IPS-NIHi7 (cell line): Measurements from ENCODE around the gene SPTBN4.
"Not testable (repeated sequence)": the region's sequence is repeated elsewhere in the genome, so short reads cannot be mapped to it uniquely, and the experiment has no call there.

Source experiments
- DNase-seq: peaks from one replicate; pipeline ENCODE4 v3.0.0; 2012; ENCODE audit warnings: mixed read lengths; ENCODE audit errors: extremely low spot score

Gene SPTBN4

DNA sequence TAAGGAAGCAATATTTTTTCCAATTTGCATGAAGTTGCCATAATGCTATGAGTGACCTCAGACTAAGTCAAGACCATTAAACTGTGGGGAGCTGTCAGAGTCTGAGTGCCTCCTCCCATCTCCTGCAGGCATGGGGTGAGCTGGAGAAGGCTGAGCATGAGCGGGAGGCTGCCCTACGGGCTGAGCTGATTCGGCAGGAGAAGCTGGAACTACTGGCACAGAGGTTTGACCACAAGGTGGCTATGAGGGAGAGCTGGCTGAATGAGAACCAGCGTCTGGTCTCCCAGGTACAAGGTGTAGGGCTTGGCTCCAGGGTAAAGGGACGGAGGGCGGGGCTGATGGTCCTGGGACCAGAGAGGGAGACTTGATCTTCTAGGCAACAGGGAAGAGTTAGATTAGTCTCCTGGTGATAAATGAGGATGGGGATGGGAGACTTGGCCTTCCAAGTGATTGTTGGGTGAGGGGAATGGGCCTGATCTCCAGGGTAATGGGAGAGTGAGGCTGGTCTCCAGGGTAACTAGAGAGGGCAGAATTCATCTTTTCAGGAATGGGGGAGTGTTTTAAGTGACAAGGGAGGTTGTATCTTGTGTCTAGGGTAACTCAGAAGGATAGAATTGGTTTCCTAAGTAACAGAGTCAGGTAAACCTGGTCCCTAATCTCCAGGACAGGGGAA lies 36.0 kb downstream of the SPTBN4 start:
- peak; percentile 63 for DNase-seq

GRCh38 chr19:40503320-40503695 lies 36.5 kb downstream of the SPTBN4 start:
- DNase-seq, result no peak

GRCh38 chr19:40506099-40506498 lies 39.3 kb downstream of the SPTBN4 start:
- no peak for DNase-seq

DNA sequence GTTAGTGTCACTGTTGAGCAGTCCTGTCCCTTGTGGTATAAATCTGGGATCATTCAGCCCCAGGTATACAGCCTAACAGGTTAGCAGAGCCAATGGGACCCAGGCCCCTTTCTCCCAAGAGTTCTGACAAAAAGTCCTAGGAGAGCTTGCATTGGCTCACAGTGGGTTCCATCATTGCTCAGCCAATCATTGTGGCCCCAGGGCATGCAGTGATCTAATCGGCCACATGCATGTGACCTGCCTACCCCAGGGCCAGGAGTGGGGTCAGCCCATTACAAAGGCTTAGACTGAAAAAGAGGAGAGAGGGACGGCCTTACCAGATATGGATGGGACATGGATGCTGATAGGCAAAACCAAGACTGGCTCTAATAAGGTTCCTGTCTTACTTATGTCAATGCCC lies 41.1 kb downstream of the SPTBN4 start:
- DNase-seq, result no peak

- DNase-seq, result no peak
Observed at GRCh38 chr19:40508739-40509260, 42.0 kb downstream of the SPTBN4 start.

- no peak for DNase-seq
Observed at GRCh38 chr19:40510526-40511115, 43.8 kb downstream of the SPTBN4 start.

DNA sequence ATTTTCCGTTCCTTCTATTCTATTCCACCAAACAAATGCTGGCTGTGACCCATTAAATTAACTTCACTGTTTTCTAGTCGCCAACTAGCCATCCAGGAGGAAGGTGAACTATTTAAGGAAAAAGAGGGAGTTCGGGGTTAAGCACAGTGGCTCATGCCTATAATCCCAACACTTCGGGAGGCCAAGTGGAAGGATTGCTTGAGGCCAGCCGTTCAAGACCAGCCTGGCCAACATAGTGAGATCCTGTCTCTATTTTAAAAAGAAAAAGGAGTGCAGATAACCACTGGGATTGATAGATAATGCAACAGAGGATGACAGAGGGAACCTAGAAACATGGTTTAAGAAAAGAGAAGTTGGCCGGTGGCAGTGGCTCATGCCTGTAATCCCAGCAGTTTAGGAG lies 44.7 kb downstream of the SPTBN4 start:
- no peak for DNase-seq

GRCh38 chr19:40512110-40512472 lies 45.3 kb downstream of the SPTBN4 start:
- no peak for DNase-seq

DNA sequence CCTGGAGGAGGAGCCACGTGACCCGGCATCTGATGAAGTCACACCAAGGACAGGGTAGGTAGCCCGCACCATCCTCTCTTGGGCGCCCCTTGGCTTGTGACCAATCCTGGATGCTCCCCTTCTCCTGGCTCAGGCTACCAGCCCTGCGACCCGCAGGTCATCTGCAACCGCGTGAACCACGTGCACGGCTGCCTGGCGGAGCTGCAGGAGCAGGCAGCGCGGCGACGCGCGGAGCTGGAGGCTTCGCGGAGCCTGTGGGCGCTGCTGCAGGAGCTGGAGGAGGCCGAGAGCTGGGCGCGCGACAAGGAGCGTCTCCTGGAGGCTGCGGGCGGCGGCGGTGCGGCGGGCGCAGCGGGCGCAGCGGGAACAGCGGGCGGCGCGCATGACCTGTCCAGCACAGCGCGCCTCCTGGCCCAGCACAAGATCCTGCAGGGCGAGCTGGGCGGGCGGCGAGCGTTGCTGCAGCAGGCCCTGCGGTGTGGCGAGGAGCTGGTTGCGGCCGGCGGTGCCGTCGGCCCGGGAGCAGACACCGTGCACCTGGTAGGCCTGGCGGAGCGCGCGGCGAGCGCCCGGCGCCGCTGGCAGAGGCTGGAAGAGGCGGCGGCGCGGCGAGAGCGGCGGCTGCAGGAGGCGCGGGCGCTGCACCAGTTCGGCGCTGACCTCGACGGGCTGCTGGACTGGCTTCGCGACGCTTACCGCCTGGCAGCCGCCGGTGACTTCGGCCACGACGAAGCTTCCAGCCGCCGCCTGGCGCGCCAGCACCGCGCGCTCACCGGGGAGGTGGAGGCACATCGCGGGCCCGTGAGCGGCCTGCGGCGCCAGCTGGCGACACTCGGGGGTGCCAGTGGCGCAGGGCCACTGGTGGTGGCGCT lies 45.9 kb downstream of the SPTBN4 start:
- peak; percentile 69 for DNase-seq

GRCh38 chr19:40513345-40513678 lies 46.5 kb downstream of the SPTBN4 start:
- DNase-seq, result no peak

GRCh38 chr19:40513741-40514315 lies 47.0 kb downstream of the SPTBN4 start:
- DNase-seq, result no peak

- no peak for DNase-seq
Observed at GRCh38 chr19:40517248-40517647, 50.4 kb downstream of the SPTBN4 start.

- peak; percentile 66 for DNase-seq
Observed at GRCh38 chr19:40519352-40520322, 52.8 kb downstream of the SPTBN4 start.

DNA sequence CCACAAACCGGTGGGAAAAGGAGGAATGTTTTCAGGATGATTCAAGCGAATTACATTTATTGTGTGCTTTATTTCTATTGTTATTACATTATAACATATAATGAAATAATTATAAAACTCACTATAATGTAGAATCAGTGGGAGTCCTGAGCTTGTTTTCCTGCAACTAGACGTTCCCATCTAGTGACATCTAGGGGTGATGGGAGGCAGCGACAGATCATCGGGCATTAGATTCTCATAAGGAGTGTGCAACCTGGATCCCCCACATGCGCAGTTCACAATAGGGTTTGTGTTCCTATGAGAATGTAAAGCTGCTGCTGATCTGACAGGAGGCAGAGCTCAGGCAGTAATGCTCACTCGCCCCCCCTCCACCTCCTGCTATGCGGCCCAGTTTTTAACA lies 54.5 kb downstream of the SPTBN4 start:
- no peak for DNase-seq

GRCh38 chr19:40521900-40522299 lies 55.1 kb downstream of the SPTBN4 start:
- not testable (repeated sequence) for DNase-seq

DNA sequence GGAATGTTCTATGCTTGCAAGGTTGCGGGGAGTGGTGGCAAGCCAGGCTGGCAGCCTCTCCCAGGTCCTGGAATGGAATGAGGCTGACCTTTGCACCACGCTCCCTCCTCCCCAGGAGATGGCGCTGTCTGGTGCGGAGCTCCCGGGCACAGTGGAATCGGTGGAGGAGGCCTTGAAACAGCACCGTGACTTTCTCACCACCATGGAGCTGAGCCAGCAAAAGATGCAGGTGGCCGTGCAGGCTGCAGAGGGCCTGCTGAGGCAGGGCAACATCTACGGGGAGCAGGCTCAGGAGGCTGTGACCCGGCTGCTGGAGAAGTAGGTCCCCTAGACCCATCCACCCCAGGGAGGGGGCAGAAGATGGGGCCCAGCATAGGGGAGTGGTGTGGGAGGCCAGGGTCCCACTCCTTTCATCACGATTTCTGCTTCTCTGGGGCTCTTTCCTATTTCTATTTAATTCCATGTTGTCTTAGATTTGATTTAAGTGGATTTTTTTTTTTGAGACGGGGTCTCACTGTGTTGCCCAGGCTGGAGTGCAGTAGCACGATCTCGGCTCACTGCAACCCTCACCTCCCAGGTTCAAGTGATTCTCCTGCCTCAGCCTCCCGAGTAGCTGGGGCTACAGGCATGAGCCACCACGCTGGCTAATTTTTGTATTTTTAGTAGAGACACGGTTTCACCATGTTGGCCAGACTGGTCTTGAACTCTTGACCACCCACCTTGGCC lies 56.7 kb downstream of the SPTBN4 start:
- peak; percentile 87 for DNase-seq

- DNase-seq, result no peak
Observed at GRCh38 chr19:40524133-40524549, 57.3 kb downstream of the SPTBN4 start.

GRCh38 chr19:40524655-40525054 lies 57.9 kb downstream of the SPTBN4 start:
- DNase-seq, result no peak

GRCh38 chr19:40525234-40526051 lies 58.6 kb downstream of the SPTBN4 start:
- no peak for DNase-seq

DNA sequence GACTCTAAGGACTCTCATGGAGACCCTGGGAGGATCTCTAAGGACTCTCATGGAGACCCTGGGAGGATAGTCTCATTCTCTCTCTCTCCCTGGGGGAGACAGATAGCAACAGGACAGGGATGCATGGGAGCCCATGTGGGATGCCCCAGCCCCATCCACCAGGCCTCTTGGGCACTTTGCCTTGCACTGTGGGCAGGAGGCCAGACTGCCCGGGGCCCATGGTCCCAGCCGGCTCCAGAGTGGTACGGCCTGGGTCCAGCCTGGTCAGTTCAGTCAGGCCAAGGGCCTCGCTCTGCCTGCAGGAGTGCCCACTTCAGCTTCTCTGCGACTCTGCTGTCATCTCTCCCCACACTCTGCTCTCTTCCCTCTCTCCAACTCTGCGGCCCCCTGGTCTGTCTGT lies 61.3 kb downstream of the SPTBN4 start:
- no peak for DNase-seq
